ENCODE data around the gene CPXM1.

CPXM1 gene

DNA sequence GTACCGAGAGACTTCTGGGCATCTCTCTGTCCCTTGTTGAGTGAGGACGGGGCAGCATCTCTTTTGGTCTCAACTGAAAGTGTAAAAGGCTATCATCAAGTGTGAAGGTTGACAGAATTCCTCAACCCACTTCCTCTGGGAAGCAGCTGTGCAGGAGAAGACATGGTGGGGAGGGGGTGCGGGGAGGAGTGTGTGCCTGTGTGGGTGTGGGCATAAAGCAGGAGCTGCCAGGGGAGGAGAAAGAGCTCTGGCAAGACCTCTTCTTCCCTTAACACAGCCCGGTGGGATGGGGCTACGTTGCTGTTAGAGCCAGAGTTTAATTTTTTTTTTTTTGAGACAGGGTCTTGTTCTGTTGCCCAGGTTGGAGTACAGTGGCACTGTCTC, 31.8 kb downstream of the CPXM1 start:
- no peak for DNase-seq

DNA sequence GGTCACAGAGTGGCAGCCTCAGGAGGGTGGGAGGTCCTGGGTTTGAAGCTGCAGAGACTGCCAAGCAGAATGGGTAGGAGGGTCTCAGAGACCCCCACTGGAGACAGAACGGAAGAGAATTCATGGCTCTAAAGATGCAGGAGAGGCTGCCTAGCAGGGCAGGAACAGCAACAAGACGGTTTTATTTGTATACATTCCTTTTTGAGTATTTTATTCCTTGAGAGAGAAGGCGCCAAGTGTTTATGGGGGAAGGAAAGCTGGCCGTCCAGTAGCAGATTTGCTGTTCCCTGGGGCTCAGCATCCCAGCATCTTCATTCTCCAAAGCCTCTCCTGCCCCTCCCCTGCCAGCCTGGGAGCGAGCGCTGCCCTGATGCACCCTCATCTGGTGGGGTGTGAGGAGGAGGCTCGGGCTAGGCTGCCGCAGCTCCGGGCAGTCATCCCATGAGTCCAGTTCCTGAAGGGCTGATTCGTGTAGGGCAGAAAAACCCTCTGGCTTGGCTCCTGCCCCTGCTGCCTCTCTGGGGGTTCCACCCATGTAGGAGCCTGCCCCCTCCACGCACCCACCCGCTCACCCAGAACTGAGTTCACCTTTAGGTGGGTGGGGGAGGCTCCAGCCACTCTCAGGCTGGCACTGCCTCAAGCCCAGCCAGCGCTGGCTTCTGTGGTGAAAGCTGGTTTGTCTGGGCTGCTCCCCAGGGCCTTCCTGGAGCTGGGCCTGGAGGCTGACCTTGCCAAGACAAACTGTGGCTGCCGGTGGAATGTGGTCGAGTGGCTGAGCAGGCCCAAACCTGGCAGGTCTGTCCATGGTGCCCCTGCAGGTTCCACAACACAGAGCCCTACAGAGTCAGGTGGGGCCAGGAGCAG, 32.4 kb downstream of the CPXM1 start:
- peak in 1 of 56 donors; percentile 19 for DNase-seq

DNA sequence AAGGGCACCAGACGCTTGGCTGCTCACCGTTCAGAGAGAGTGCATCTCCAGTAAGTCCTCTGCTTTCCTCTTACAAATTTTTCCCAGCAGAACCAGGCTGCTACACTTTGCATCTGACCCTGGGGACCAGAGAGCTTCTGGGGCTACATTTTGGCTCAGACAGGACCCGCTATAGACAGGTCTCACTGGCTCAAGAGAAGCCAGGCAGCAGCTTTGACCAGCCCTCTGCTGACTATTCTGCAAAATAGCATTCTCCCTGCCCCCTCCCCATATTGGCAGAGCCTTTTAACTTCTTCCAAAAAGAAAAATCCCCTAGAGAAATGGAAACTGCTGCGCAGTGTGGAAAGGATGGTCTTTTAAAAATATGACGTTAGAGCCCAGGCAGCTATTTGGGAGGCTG, 37.2 kb downstream of the CPXM1 start:
- DNase-seq = no peak

DNA sequence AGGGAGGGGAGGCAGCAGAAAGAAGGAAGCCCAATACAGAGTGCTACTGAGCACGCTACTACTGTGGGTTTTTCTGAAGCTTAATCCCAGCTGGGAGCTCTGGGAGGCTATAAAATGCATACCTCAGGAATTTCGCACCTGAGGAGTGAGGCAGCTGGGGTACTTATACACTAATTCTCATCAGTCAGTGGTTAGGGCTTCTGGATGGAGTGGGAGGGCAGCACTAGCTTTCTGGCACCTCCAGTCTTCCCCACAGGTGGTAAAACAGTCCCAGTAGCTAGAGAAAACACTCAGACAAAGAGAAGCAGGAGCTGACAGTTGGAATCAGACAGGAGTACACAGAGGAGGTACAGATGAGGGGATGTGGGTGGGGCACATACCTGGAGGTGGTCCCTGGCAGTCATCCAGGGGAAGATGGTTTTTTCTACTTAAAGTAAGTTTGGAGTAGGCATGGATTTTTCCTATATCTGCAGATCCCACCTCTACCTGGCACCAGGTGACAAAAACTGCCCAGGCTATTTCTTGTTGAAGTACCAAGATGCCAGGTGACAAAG, 37.8 kb downstream of the CPXM1 start:
- no peak for DNase-seq

DNA sequence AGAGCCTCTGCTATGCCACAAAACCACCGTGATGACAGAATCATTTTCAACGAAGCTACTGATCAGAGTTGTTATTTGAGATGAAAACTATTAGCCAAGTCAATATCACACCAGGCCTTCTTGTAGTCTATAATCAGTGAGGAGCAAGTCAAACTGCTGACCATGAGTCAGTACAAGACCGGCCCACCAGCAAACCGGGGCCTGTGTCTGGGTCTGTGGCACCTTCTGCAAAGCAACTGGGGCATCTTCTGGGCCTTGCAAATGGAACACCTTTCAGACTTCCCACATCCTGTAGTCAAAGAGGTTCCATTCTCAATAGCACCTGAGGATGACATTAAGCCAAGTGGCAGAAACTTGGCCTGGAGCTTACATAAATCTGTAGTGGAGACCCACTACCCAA, 38.5 kb downstream of the CPXM1 start:
- no peak for DNase-seq

DNA sequence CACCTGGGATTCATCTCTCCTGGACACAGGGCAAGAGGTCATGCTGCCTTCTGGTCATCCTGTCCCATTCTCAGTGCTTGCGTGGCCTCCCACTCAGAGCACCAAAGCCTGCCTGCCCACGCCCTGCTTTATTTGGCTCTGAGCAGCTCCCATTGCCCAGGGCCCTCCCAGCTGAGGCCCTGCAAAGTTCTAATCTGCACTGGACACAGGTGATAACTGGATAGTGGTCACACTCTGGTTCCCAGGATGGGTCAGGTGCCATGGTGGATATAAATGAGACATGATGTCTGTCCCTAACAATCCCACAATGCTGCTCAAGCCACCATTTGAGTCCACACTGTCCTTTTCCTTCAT, 39.5 kb downstream of the CPXM1 start:
- DNase-seq = no peak

DNA sequence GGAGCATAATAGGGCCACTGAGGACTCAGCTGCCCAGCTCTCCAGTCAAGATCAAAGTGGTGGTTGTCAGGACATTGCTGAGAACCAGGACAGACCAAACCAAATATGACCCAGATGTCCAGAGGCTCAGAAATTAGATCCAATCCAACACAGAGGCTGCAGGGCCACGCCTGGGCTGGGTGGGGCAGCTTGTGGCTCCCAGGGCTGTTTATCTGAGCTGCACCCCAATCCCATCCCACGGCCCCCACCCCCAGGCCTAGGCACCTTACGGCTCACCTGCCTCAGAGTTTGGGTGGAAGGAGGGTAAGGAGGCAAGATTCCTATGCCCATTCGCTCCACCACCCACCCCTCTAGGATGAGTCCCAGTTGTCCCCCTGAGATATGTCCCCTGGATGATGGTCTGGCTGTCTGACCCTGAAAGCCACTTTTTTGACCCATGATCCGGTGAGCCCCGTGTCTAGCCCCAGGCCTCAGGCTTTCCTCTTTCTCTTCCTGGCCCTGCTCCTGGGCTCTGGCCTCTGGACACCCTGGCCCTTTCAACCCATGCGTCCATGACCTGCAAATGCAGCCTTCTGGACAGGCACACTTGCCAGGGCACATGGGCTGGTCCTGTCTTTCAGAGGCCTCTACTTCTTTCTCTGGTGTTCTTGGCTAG, 40.0 kb downstream of the CPXM1 start:
- DNase-seq = no peak

DNA sequence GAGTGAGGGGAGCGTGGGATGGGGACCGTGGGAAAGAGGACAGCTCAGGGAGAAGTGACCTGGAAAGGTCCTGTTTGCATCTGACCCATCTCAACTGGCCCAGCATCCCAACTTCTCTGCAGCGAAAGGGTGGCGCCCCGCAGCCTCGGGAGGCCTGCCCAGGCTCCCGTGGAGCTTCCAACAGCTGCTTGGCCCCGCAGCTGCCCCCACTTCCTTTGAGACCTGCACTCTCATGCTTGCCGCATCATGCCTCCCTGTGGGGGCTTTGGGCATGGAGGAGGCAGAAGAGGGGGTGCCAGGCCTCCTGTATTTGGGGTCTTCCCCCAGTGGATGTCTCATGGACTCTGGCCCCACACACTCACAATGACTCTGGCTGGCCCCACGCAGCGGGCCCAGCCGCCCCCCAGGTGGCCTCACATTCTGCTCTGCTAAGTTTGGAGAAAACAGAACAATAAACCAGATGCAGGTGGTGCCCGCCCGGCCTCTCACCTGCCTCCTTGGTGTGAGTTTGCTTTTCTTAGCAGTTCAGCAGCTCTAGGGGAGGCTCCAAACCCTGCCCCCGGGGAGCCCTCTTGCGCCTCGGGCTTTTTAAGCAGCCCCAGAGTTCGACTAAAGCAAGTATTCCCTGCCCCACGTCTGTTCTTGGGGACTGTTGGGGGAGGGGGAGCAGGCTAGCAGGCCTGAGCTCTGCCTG, 40.7 kb downstream of the CPXM1 start:
- no peak for DNase-seq

DNA sequence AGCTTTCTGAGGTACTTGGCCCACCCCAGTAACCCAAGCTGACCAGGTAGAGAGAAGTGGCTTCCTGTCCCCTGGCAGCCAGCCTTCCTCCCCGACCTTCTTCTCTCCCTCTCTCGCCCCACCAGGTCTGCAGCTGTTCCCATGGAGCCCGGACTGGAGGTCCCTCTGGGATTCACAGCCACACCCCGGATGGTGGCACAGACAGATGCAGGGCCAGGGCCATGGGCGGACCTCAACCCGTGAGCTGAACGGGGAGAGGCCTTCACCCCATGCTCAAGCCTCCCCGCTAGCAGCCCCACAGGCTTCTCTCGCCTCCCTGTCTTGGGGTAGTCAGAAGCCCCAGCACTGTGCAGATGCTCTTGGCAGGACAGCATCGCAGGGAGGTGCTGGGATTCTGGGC, 41.3 kb downstream of the CPXM1 start:
- no peak for DNase-seq

DNA sequence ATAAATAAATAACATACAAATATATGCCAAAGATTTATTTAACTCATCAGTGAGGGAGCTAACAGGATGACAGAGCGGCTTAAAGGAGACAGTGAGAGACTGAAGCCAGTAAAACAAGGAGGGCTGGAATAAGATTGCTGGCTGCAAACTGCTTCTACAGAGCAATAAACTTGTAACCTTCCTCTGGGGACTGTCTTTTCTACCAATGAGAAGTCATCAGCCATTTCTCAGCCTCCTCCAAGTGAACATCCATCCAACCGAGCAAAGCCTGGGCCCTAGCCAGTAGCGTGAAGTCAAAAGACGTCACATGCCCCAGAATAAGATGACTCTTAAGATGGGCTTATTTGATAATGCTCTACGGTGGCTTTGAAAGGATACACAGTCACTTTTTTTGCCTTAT, 42.5 kb downstream of the CPXM1 start:
- no peak for DNase-seq

DNA sequence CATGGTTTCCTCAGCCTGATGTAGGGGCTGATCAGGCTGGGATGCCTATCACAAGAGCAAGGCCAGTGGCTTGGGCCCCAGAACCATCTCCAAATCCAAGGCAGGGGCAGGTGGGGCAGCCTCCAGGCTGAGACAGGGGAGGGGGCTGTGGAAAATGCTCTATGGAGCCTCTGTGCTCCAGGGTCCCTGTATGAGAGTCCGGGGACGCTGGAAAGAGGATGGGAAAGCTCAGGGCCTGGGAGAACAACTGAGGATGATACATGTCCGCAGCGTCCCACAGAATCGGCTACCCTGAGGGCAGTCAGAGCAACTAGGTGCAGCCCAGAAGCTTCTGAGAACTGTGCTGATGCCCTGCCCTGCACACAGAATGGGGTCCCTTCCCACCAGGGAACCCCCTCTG, 43.4 kb downstream of the CPXM1 start:
- no peak for DNase-seq

DNA sequence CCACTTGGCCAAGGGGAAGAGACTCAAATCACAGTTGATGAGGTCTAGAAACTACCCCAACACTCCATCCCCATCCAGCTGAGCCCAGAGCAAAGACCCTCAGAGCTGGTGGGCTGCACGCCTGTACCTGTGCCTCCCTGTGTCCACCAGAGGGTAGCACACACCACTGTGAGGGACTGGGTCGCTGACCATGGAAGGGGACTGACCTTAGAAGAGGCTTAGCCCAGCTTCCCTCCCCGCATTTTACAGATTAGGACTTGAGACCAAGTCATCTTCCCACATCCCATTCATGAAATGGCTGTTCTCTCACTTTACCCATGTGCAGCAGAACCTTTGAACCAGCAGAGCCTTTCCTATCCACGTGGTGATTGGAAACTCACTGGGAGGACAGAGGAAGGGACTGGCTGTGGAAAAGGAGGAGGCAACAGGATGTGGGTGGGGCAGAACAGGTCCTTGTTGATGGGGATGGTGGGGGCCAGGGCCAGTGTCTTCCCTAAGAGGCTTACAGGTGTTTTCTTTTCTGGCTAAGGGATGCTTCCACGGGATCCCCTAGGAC, 44.3 kb downstream of the CPXM1 start:
- peak in 2 of 56 donors; percentile 5 to 6 for DNase-seq

DNA sequence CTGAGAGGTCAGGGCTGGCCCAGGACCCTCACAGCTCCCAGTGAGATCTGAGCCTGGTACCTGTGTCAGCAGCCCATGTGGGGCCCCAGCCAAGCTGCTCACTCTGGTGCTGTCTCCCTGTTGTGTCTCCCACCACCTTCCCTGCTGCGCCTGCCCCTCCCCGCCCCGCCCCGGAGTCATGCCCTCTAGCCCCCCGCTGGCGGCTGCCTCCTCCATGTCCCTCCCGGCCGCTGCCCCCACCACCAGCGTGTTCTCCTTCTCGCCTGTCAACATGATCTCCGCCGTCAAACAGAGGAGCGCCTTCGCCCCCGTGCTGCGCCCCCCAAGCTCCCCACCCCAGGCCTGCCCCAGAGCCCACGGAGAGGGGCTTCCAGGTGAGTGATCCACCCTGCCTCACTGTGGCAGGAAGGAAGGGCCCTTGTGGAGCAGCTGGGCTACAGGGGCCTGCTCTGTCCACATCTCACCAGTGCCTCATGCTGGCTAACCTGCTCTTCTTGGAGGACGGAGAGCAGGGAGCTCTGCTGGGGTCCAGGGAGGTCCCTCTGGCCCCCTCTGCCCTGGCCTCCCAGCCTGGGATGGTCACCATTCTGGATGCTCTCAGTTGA, 44.9 kb downstream of the CPXM1 start:
- DNase-seq = no peak

DNA sequence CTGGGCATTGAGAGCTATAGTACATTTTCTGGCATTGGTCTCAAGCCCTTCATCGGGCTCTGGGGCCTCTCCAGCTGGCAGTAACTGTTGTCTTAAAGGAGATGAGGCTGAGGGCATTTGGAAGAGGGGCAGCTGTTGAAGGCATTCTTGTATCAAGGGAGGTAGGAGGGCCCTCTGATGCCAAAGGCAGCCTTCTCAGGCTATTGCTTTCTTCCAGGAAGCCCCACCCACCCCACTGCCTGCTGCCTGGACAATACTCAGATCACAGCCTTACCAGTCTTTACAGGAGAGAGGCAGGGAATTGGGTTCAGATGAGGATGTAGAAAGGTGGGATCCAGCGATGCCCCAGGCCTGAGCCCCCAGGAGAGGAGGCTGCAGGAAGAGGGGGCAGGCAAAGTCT, 46.0 kb downstream of the CPXM1 start:
- DNase-seq = no peak

DNA sequence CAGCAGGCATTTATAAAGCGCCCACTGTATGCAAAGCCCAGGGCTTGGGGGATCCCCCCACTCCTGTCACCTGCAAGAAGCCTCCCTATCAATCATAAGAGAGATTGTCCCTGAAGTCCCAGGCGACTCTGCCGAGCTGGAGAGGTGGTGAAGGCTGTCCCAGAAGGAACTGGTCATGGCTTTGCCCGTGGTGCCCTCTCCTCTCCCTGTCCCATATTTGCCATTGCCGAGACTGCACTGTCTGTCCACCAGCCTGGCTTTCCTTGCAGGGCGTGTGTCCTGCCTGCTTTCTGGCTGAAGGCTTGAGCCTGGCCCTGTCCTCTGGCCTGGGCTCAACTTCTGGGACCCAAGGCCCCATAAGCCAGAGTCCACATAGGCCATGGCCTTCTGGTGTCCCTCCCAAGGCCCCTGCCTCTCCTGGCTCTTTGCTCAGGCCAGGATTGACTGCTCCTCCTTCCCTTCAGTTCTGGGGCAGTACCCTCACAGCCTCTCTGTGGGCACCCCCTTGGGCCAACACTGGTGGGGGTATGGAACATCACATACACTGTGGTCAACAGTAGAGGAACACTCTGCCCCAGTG, 46.9 kb downstream of the CPXM1 start:
- DNase-seq = no peak

DNA sequence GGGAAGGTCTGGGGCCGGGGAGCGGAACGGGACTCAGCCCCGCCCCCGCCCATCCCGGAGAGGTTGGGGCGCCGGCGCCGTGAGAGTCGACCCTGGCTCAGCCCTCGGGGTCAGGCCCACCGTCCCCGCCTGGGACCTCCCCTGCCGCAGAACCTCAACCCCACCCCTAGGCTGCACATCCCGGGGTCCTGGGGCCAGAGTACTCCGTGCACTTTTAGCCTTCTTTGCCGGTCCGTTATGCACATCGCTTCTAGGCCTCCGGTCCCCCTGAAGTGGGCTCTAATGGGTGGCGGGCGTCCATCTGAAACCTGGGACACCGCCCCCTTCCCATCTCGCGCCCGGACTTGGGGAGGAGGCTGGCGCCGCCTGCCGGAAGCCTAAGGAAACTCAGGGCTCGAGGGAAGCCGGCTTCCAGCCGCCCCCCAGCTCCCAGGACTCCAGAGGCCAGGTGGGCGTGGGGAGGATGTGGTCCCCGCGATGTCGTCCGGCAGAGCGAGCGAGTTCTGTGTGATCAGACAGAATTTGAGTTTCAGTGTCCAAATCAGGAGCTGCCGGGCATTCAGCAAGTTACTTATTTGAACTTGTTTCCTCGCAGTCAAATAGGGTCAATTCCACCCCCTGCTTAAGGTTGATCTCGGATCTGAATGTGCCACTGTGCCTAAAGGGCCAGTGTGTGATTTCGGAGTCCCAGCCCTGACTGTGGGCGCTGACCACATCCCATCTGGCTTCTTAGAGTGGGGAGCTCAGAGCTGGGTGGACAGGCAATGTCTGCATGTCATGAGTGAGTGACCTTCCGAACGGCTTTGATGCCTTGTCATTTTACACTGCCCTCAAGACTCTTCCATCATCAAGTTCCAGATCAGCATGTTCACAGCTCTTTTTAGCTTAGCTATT, 47.6 kb downstream of the CPXM1 start:
- peak in 3 of 56 donors; percentile 2 to 10 (median 9) for DNase-seq

DNA sequence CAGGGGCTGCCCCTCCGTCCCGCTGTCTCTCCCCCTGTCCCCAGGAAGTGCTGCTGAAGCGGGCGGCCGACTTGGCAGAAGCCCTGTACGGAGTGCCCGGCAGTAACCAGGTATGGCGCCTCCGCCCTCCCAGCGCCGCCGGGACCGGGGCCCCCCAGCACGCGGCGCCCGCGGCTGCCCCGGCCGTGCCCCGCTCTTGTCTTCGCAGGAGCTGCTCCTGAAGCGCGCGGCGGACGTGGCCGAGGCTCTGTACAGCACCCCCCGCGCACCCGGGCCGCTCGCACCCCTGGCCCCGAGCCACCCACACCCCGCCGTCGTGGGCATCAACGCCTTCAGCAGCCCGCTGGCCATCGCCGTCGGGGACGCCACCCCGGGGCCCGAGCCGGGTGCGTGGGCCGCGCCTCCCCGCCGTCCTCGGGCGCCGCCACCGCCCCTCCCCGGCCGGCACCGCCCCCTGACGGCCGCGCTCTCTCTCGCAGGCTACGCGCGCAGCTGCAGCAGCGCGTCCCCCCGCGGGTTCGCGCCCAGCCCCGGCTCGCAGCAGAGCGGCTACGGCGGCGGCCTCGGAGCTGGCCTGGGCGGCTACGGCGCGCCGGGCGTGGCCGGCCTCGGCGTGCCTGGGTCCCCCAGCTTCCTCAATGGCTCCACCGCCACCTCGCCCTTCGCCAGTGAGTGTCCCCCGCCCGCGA, 48.4 kb downstream of the CPXM1 start:
- DNase-seq = peak in 1 of 56 donors; percentile 9

DNA sequence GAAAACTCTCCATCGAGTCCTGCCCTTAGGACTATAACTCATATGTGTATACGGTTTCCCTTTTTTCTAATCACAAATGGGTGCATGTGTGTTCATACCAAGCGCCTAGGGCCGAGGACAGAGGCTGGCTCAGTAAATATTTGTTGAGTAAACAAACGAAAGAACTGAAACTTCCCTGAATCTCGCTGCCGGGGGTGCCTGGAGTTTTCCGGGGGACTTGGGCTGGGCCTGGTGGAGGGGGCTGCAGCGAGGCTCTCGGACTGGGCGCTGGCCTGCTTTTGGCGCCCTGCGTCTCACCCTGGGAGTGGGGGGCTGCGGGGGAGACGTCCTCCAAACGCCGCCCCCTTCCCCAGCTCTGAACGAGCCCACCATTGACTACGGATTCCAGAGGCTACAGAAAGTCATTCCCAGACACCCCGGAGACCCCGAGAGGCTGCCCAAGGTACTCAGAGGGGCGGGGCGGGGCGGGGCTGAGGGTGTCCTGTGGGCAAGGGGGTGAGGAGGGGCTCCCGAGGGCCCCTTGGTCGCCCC, 49.0 kb downstream of the CPXM1 start:
- DNase-seq = no peak
